ENCODE measurements around the gene LRRC74B. TPM values are rescaled to one million over a fixed set of nuclear protein-coding genes. Genes with fewer than 3 reads are reported as not detected.
"Not testable (repeated sequence)": the region's sequence is repeated elsewhere in the genome, so short reads cannot be mapped to it uniquely, and the experiment has no call there.

LRRC74B gene
- total RNA-seq, 1 experiment from 2014 or later = not detected

- Histone ChIP-seq H3K9ac (ENCODE audit: low read length) (no peak overlapping the region), H3K36me3 (ENCODE audit: low read depth, low read length) (no peaks in the 10 kb centered on the region), H3F3A (ENCODE audit: low read length, unreplicated experiment) (no peaks in the 10 kb centered on the region), H2AFZ (ENCODE audit: low read length) (no peak overlapping the region), H3K4me2 (ENCODE audit: low read length) (no peak overlapping the region), H3K4me3 (ENCODE audit: low read length) (no peak overlapping the region), H3K27ac (ENCODE audit: low read length) (no peak overlapping the region), H3K79me2 (ENCODE audit: low read length) (no peaks in the 10 kb centered on the region), H3K9me3 (ENCODE audit: low read length) (no peaks in the 10 kb centered on the region), H4K20me1 (ENCODE audit: low read length) (no peaks in the 10 kb centered on the region), H3K9me2 (replicated peaks; ENCODE audit: low read length) (no peaks in the 10 kb centered on the region), H3K4me1 (ENCODE audit: insufficient read depth, low read length) (peaks cover 3% of the 10 kb centered on the region; the same call in 1 of the 2 replicates), H3K27me3 (ENCODE audit: low read length) (no peaks in the 10 kb centered on the region)
- CTCF ChIA-PET = no interaction called here
- POLR2A ChIA-PET (ENCODE audit: unreplicated experiment) = interaction anchor here (0.7 kb wide), 1 partner anchor 68 kb away, joined by 3 read pairs; no protein-coding TSS in a partner anchor
- no peak for DNase-seq
- TF ChIP-seq CTCF (conservative IDR thresholded peaks at IDR 0.05; ENCODE audit: low read depth, low read length) (no peak), EZH2 (IDR thresholded peaks at IDR 0.05; ENCODE audit: low read length, unreplicated experiment) (no peak), EZH2phosphoT487 (IDR thresholded peaks at IDR 0.05; ENCODE audit: borderline replicate concordance, low read length) (no peak)
- intact Hi-C loops (cut with micrococcal nuclease) = no loop called here
- ATAC-seq = no peak
- BruUV-seq (replicated peaks) = no TSS peak
Measured at GRCh38 chr22:21095773-21096107, 50.0 kb downstream of the LRRC74B start.

GRCh38 chr22:21096878-21097277 is 51.1 kb downstream of the LRRC74B start:
- H3K27me3 ChIP-seq (ENCODE audit: low read length); H3F3A ChIP-seq (ENCODE audit: low read length, unreplicated experiment); H3K36me3 ChIP-seq (ENCODE audit: low read depth, low read length); H3K4me2 ChIP-seq (ENCODE audit: low read length); H3K4me3 ChIP-seq (ENCODE audit: low read length); H3K9me2 ChIP-seq (replicated peaks; ENCODE audit: low read length); ATAC-seq; H3K9me3 ChIP-seq (ENCODE audit: low read length); H4K20me1 ChIP-seq (ENCODE audit: low read length); POLR2A ChIA-PET (ENCODE audit: unreplicated experiment); CTCF ChIA-PET; H3K9ac ChIP-seq (ENCODE audit: low read length); H3K27ac ChIP-seq (ENCODE audit: low read length); DNase-seq; BruUV-seq (replicated peaks); H3K79me2 ChIP-seq (ENCODE audit: low read length); intact Hi-C loops (cut with micrococcal nuclease); H2AFZ ChIP-seq (ENCODE audit: low read length): not testable (repeated sequence)
- H3K4me1 ChIP-seq (ENCODE audit: insufficient read depth, low read length) = peaks cover 12% of the 10 kb centered on the region

GRCh38 chr22:21098099-21098671 is 52.4 kb downstream of the LRRC74B start:
- POLR2A ChIA-PET (ENCODE audit: unreplicated experiment) = no interaction called here
- no peaks in the 10 kb centered on the region for H3F3A ChIP-seq (ENCODE audit: low read length, unreplicated experiment)
- H3K4me2 ChIP-seq (ENCODE audit: low read length) = no peak overlapping the region
- CTCF ChIA-PET = no interaction called here
- no peak overlapping the region for H3K4me3 ChIP-seq (ENCODE audit: low read length)
- TF ChIP-seq CTCF (conservative IDR thresholded peaks at IDR 0.05; ENCODE audit: low read depth, low read length) (peak; percentile 39), EZH2phosphoT487 (IDR thresholded peaks at IDR 0.05; ENCODE audit: borderline replicate concordance, low read length) (no peak)
- DNase-seq (no peak), ATAC-seq (no peak)
- H3K27me3 ChIP-seq (ENCODE audit: low read length) = no peaks in the 10 kb centered on the region
- no peak overlapping the region for H2AFZ ChIP-seq (ENCODE audit: low read length)
- H3K36me3 ChIP-seq (ENCODE audit: low read depth, low read length) = no peaks in the 10 kb centered on the region
- no peak overlapping the region for H3K27ac ChIP-seq (ENCODE audit: low read length)
- intact Hi-C loops (cut with micrococcal nuclease) = no loop called here
- no peaks in the 10 kb centered on the region for H3K79me2 ChIP-seq (ENCODE audit: low read length)
- peaks cover 20% of the 10 kb centered on the region for H3K4me1 ChIP-seq (ENCODE audit: insufficient read depth, low read length)
- no TSS peak for BruUV-seq (replicated peaks)
- H3K9me2 ChIP-seq (replicated peaks; ENCODE audit: low read length) = no peaks in the 10 kb centered on the region
- no peaks in the 10 kb centered on the region for H3K9me3 ChIP-seq (ENCODE audit: low read length)
- H3K9ac ChIP-seq (ENCODE audit: low read length) = no peak overlapping the region
- no peaks in the 10 kb centered on the region for H4K20me1 ChIP-seq (ENCODE audit: low read length)

Measured in PC-3 (cell line).